HepG2 (cell line): ENCODE data around the gene SLC25A45. TPM values are rescaled to one million over a fixed set of nuclear protein-coding genes. Genes with fewer than 3 reads are reported as not detected.

Source experiments
- BCL6 ChIP-seq: IDR thresholded peaks from 2 replicates; pipeline ENCODE4 v1.6.1; 2016; ENCODE audit warnings: missing genetic modification reagents, missing compliant biosample characterization
- CEBPG ChIP-seq: IDR thresholded peaks from 2 replicates; pipeline ENCODE4 v1.6.1; 2016
- CREBL2 ChIP-seq: sonication (generic); formaldehyde crosslinking; IDR thresholded peaks from 2 replicates; pipeline ENCODE4 v1.8.1; 2023; ENCODE audit warnings: missing genetic modification reagents, mild to moderate bottlenecking, borderline replicate concordance
- ERF ChIP-seq: IDR thresholded peaks from 2 replicates; pipeline ENCODE4 v1.6.1; 2018; ENCODE audit warnings: missing biosample characterization, missing genetic modification reagents
- FOXO4 ChIP-seq: sonication (generic); formaldehyde crosslinking; conservative IDR thresholded peaks from 2 replicates; pipeline ENCODE4 v1.8.1; 2023; ENCODE audit warnings: missing genetic modification reagents
- GABPA ChIP-seq, 2 experiments: IDR thresholded peaks; 2 replicates each; pipeline ENCODE4 v1.6.1; 2011 to 2016; ENCODE audit warnings: low read depth in 2 of 2, low read length in 1 of 2, missing biosample characterization in 1 of 2, missing genetic modification characterization in 1 of 2
- HNRNPL ChIP-seq: fragments of 200-400 bp; formaldehyde crosslinking; IDR thresholded peaks from 2 replicates; pipeline ENCODE4 v1.6.1; 2017; ENCODE audit warnings: mild to moderate bottlenecking, low read depth, low read length
- IKZF5 ChIP-seq: IDR thresholded peaks from 2 replicates; pipeline ENCODE4 v1.6.1; 2018; ENCODE audit warnings: missing genetic modification reagents, mild to moderate bottlenecking, missing compliant biosample characterization
- MAFF ChIP-seq: IDR thresholded peaks from 2 replicates; pipeline ENCODE4 v1.6.1; 2011; ENCODE audit warnings: low read depth, low read length, improper control_type of control experiment
- MEIS2 ChIP-seq: sonication (generic); formaldehyde crosslinking; IDR thresholded peaks from 2 replicates; pipeline ENCODE4 v1.9.0; 2021; ENCODE audit warnings: mild to moderate bottlenecking, missing genetic modification reagents
- NR2F6 ChIP-seq, 2 experiments: IDR thresholded peaks; 2 replicates each; pipeline ENCODE4 v1.6.1; 2016; ENCODE audit warnings: antibody characterized with exemption in 1 of 2, mild to moderate bottlenecking in 1 of 2
- POGK ChIP-seq: sonication (generic); formaldehyde crosslinking; conservative IDR thresholded peaks from 2 replicates; pipeline ENCODE4 v1.8.0; 2022; ENCODE audit warnings: mild to moderate bottlenecking, moderate library complexity, missing genetic modification reagents
- POLR2A ChIP-seq, 2 experiments: IDR thresholded peaks; 2 replicates each; pipeline ENCODE4 v1.6.1; 2011; ENCODE audit warnings: low read depth in 2 of 2, low read length in 2 of 2, mild to moderate bottlenecking in 1 of 2, moderate library complexity in 1 of 2; ENCODE audit not compliant: insufficient read depth in 1 of 2
- RBFOX2 ChIP-seq: fragments of 200-400 bp; formaldehyde crosslinking; IDR thresholded peaks from 2 replicates; pipeline ENCODE4 v1.6.1; 2017; ENCODE audit warnings: low read depth, mild to moderate bottlenecking, low read length
- SIN3A ChIP-seq: IDR thresholded peaks from 2 replicates; pipeline ENCODE4 v1.6.1; 2011; ENCODE audit warnings: low read depth, mild to moderate bottlenecking, control low read depth, low read length, borderline replicate concordance
- SMAD1 ChIP-seq: sonication (generic); formaldehyde crosslinking; IDR thresholded peaks from 2 replicates; pipeline ENCODE4 v1.4.0; 2020; ENCODE audit warnings: missing genetic modification reagents, low read depth, mild to moderate bottlenecking, borderline replicate concordance
- ZC3H4 ChIP-seq: sonication (generic); formaldehyde crosslinking; IDR thresholded peaks from 2 replicates; pipeline ENCODE4 v1.4.0; 2020; ENCODE audit warnings: missing genetic modification reagents, borderline replicate concordance
- ZFYVE20 ChIP-seq: sonication (generic); formaldehyde crosslinking; IDR thresholded peaks from 2 replicates; pipeline ENCODE4 v1.8.0; 2023; ENCODE audit warnings: low read depth, mild to moderate bottlenecking, moderate library complexity, missing genetic modification reagents, borderline replicate concordance
- ZMYM3 ChIP-seq: sonication (generic); formaldehyde crosslinking; IDR thresholded peaks from 2 replicates; pipeline ENCODE4 v1.5.1; 2020; ENCODE audit warnings: mild to moderate bottlenecking, missing genetic modification reagents
- ZNF326 ChIP-seq: sonication (generic); formaldehyde crosslinking; IDR thresholded peaks from 2 replicates; pipeline ENCODE4 v1.4.0; 2020; ENCODE audit warnings: missing genetic modification reagents, borderline replicate concordance
- ZNF558 ChIP-seq: sonication (generic); formaldehyde crosslinking; IDR thresholded peaks from 2 replicates; pipeline ENCODE4 v1.9.0; 2022; ENCODE audit warnings: mild to moderate bottlenecking, missing genetic modification reagents, borderline replicate concordance
- ZNF572 ChIP-seq: sonication (generic); formaldehyde crosslinking; IDR thresholded peaks from 2 replicates; pipeline ENCODE4 v1.5.1; 2020; ENCODE audit warnings: mild to moderate bottlenecking, missing genetic modification reagents
- ZNF605 ChIP-seq: sonication (generic); formaldehyde crosslinking; IDR thresholded peaks from 2 replicates; pipeline ENCODE4 v1.8.0; 2022; ENCODE audit warnings: mild to moderate bottlenecking, missing genetic modification reagents
- ZNF703 ChIP-seq: sonication (generic); formaldehyde crosslinking; IDR thresholded peaks from 2 replicates; pipeline ENCODE4 v1.5.1; 2020; ENCODE audit warnings: missing genetic modification reagents, mild to moderate bottlenecking, moderate library complexity, borderline replicate concordance
- ZNF747 ChIP-seq: sonication (generic); formaldehyde crosslinking; IDR thresholded peaks from 2 replicates; pipeline ENCODE4 v1.8.1; 2023; ENCODE audit warnings: missing genetic modification reagents, mild to moderate bottlenecking, borderline replicate concordance
- ZNF792 ChIP-seq: IDR thresholded peaks from 2 replicates; pipeline ENCODE4 v1.6.1; 2016
- polyA plus RNA-seq, 8 experiments: library from polyadenylated mRNA; depleted of rRNA in 3 of 8; stranded (reverse) in 7 of 8; unstranded in 1 of 8; fragments of >200 nt; fragmentation: Illumina TruSeq in 4 of 8; extraction: Trizol in 4 of 8; gene quantifications; 2 replicates each; pipeline versions ENCODE4 v1.2.1 to v1.2.3, GENCODE V29; 2011 to 2016; ENCODE audit warnings: low read depth in 4 of 8, missing spikeins in 1 of 8, mixed read lengths in 1 of 8; ENCODE audit not compliant: insufficient read depth in 1 of 8
- total RNA-seq, 5 experiments: library from RNA; depleted of rRNA; stranded (reverse); fragments of >200 nt; fragmentation: Illumina TruSeq; extraction: Trizol; gene quantifications; 2 replicates each; pipeline ENCODE4 v1.2.3, GENCODE V29; 2016; ENCODE audit warnings: low read depth in 1 of 5

The SLC25A45 gene
- total and polyA plus RNA-seq, 2 of the 13 experiments (the other 11 are each of a cell fraction or from before 2014, with no cell fraction given) = 1.2 to 3.4 TPM

- TF ChIP-seq ZNF558 (CRISPR knock-in tag) = peak; percentile 52; the same call in 1 of the 2 replicates
- TF ChIP-seq ZMYM3 (CRISPR knock-in tag) = no peak
- TF ChIP-seq ZNF572 (CRISPR knock-in tag) = no peak
- no peak for TF ChIP-seq MEIS2 (CRISPR knock-in tag)
- 0 out of 2 replicates have a peak, but pooled peaks have one; percentile 4 for TF ChIP-seq POGK (CRISPR knock-in tag)
- 0 out of 2 replicates have a peak, but pooled peaks have one; percentile 15 for TF ChIP-seq ERF (CRISPR knock-in tag)
- peak; percentile 69 for TF ChIP-seq RBFOX2
- TF ChIP-seq ZNF703 (CRISPR knock-in tag) = no peak
- no peak for TF ChIP-seq GABPA (IDR thresholded peaks at IDR 0.05; ENCODE audit: low read depth, low read length)
- TF ChIP-seq GABPA (CRISPR knock-in tag; IDR thresholded peaks at IDR 0.05; ENCODE audit: low read depth) = no peak
- no peak for TF ChIP-seq CEBPG (CRISPR knock-in tag)
- TF ChIP-seq NR2F6 (IDR thresholded peaks at IDR 0.05) = no peak; the same call in 1 of the 2 replicates
- no peak for TF ChIP-seq NR2F6 (CRISPR knock-in tag; IDR thresholded peaks at IDR 0.05)
- TF ChIP-seq ZNF792 (CRISPR knock-in tag) = no peak
- peak; percentile 58; the same call in 1 of the 2 replicates for TF ChIP-seq HNRNPL
- TF ChIP-seq ZC3H4 = peak; percentile 37; the same call in 1 of the 2 replicates
- TF ChIP-seq ZNF605 = no peak
- no peak for TF ChIP-seq FOXO4 (CRISPR knock-in tag)
- no peak for TF ChIP-seq ZFYVE20 (CRISPR knock-in tag)
- 0 out of 2 replicates have a peak, but pooled peaks have one; percentile 5 for TF ChIP-seq BCL6
- no peak for TF ChIP-seq SIN3A
- no peak for TF ChIP-seq IKZF5 (CRISPR knock-in tag)
- 0 out of 2 replicates have a peak, but pooled peaks have one; percentile 16 for TF ChIP-seq ZNF326 (CRISPR knock-in tag)
- no peak for TF ChIP-seq ZNF747 (CRISPR knock-in tag)
- peak in 1 of 2 experiments; percentile 94; a peak in 2 of 4 replicates for TF ChIP-seq POLR2A (IDR thresholded peaks at IDR 0.05; ENCODE audit: insufficient read depth in 1 of 2, low read depth in 2 of 2, low read length in 2 of 2)
- TF ChIP-seq CREBL2 = no peak
- no peak for TF ChIP-seq MAFF
- 0 out of 2 replicates have a peak, but pooled peaks have one; percentile 5 for TF ChIP-seq SMAD1 (CRISPR knock-in tag)
Measured at GRCh38 chr11:65427691-65428577, 45.5 kb upstream of the SLC25A45 start (continued).
